HL-60 (cell line): Measurements from ENCODE around the gene USH1C.

ENCODE experiments used
- DNase-seq, 2 experiments: peaks; one replicate each; pipeline ENCODE4 v3.0.0-alpha.2; 2010 to 2020; ENCODE audit warnings: low read depth in 1 of 2, low spot score in 1 of 2
- H3K27ac ChIP-seq: fragments of 250-450 bp; sonication (Bioruptor Pico); replicated peaks from 2 replicates; pipeline ENCODE4 v1.5.1; 2020; ENCODE audit warnings: mild to moderate bottlenecking, moderate library complexity
- H3K27me3 ChIP-seq: fragments of 250-450 bp; sonication (Bioruptor Pico); 2 replicates; pipeline ENCODE4 v1.5.1; 2021; ENCODE audit warnings: mild to moderate bottlenecking, moderate library complexity; ENCODE audit not compliant: insufficient read depth, poor library complexity, severe bottlenecking
- H3K4me3 ChIP-seq: replicated peaks from 2 replicates; pipeline ENCODE4 v1.5.1; 2011; ENCODE audit warnings: mild to moderate bottlenecking, control low read depth, low read length; ENCODE audit not compliant: insufficient read depth
- GABPA ChIP-seq: IDR thresholded peaks from 2 replicates; pipeline ENCODE4 v1.6.1; 2012; ENCODE audit warnings: low read depth
- POLR2AphosphoS5 ChIP-seq: IDR thresholded peaks from 2 replicates; pipeline ENCODE4 v1.6.1; 2012; ENCODE audit warnings: low read depth
- REST ChIP-seq: IDR thresholded peaks from 2 replicates; pipeline ENCODE4 v1.6.1; 2012; ENCODE audit warnings: low read depth; ENCODE audit not compliant: insufficient replicate concordance
- SPI1 ChIP-seq: IDR thresholded peaks from 2 replicates; pipeline ENCODE4 v1.6.1; 2012; ENCODE audit warnings: low read depth, mild to moderate bottlenecking, borderline replicate concordance
- TF ChIP-seq, protein P1 (sequence below): IDR thresholded peaks from one replicate; pipeline ENCODE4 v1.5.1; 2011; ENCODE audit warnings: low read length, control low read depth, inconsistent platforms; ENCODE audit not compliant: insufficient read depth

Gene USH1C

DNA sequence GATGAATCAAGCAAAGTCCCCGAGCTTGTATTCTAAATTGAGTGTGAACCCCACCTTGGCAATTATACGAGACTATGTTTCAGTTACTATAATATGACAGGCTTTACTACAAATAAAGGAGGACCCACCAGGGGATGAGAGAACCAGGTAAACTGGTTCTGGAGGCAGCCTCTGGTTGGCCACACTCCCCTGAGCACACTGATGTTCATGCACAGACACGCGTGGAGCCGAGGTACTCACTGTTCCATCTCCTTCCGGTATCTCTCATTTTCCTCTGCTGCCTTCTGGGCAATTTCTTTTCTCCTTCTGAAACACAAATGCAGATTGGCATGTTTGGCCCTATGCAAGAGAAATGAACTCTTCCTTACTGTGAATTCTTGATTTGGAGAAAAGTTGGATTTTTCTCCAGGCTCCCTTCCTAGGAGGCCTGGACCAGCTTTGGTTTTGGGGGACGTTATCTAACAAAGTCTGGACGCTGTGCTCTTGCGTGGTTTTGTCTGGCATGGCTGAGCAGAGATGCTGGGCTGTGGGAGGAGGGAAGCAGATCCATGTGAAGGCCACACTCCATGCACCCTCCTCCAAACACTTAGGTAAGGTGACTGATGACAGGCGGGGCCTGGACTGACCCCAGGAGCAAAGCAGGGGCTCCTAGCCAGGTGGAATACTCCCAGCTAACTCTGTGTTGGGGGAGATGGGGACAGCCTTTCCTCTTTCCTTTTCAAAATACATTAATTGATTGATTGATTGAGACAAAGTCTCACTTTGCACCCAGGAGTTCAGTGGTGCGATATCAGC is 22.9 kb downstream of the USH1C start:
- Histone ChIP-seq H3K27ac (no peak overlapping the region), H3K27me3 (peaks cover 2% of the 10 kb centered on the region), H3K4me3 (no peak overlapping the region)
- no peak for TF ChIP-seq POLR2AphosphoS5
- DNase-seq = no peak

DNA sequence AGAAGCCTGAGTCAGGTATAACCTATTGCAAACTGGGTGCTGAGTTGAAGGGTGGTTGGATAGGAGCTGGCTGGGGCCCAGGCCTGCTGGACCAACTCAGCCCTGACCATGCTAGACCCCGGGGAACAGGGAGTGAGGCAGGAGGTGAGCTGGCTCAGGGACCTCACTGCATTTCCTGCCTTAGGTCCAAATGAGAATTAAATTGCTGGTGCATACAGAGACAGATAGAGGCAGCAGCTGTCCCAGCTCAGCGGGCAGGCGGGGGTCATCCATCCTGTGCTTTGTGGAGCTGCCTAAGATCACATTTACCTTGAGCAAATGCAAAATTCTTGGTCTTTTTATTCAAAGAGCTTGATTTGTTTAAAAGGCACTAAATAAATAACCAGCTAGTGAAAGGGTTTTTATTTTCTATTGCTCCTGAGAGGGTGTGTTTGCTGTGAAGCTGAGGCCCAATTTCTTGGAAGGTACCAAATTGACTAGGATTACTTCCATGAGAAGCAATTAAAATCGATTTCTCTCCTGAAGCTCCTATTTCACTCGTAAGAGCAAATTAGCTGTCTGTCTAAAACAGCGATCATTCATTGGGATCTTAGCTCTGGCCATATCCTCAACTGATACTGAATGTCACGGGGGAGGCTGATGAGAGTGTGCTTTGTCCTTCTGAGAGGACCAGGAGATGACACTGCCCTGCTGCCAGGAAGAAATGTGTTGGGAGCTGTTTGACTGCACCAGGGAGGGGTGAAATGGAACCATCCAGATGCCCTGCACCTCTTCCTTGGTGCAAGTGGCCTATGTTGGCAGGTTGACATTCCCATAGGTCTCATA is 24.9 kb downstream of the USH1C start:
- DNase-seq = no peak
- no peaks in the 10 kb centered on the region for H3K27me3 ChIP-seq
- no peak overlapping the region for H3K4me3 ChIP-seq
- TF ChIP-seq, protein P1, sequence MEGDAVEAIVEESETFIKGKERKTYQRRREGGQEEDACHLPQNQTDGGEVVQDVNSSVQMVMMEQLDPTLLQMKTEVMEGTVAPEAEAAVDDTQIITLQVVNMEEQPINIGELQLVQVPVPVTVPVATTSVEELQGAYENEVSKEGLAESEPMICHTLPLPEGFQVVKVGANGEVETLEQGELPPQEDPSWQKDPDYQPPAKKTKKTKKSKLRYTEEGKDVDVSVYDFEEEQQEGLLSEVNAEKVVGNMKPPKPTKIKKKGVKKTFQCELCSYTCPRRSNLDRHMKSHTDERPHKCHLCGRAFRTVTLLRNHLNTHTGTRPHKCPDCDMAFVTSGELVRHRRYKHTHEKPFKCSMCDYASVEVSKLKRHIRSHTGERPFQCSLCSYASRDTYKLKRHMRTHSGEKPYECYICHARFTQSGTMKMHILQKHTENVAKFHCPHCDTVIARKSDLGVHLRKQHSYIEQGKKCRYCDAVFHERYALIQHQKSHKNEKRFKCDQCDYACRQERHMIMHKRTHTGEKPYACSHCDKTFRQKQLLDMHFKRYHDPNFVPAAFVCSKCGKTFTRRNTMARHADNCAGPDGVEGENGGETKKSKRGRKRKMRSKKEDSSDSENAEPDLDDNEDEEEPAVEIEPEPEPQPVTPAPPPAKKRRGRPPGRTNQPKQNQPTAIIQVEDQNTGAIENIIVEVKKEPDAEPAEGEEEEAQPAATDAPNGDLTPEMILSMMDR = no peak
- no peak for TF ChIP-seq REST
- no peak for TF ChIP-seq GABPA
- TF ChIP-seq SPI1 = no peak
- TF ChIP-seq POLR2AphosphoS5 = no peak
- H3K27ac ChIP-seq = no peak overlapping the region

DNA sequence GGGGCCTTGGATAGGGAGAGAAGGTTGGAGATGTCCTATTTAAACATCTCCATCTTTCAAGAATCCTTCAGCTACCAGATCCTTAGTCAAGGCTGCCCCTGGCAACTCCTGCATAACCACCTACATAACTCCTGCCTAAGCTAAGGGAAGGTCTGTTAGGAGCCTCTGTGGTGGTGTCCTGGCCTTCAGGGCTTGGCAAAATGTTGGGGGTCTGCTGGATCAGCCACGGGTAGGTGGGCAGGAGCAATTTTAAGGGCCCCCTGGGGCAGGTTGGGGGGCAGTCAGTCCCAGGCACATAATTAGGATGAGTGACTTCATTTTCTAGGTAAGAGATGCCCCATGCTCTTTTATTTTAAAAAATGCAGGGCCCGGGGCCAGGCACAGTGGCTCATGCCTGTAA is 25.9 kb downstream of the USH1C start:
- H3K27me3 ChIP-seq = no peaks in the 10 kb centered on the region
- TF ChIP-seq GABPA (no peak), POLR2AphosphoS5 (no peak), REST (no peak), SPI1 (no peak)
- TF ChIP-seq, protein P1 = no peak
- no peak for DNase-seq

DNA sequence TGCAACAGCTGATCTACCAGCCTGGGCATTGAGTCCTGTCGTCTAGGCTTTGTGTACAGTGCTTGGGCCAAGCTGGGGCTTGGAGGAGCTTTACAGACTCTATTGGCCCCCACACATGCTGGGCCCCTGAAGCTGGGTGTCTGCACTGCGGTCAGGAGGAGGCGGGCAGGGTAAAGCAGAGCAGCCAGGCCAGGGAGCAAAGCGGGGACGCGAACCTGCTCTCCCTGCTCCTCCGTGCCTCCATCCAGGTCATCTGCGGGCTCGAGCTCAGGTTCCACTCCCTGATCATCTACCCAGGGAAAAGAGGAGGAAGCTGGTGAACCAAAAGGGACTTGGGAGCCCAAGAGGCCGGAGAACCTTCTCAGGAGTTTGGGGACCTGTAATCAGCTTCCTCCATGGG is 27.0 kb downstream of the USH1C start:
- no peak overlapping the region for H3K4me3 ChIP-seq
- TF ChIP-seq, protein P1 = no peak
- TF ChIP-seq REST (no peak), POLR2AphosphoS5 (no peak), GABPA (no peak), SPI1 (no peak)
- peaks cover under 1% of the 10 kb centered on the region for H3K27me3 ChIP-seq
- H3K27ac ChIP-seq = no peak overlapping the region
- DNase-seq = no peak

More for the DNA sequence above, 25.9 kb downstream of the USH1C start:
- H3K4me3 ChIP-seq = no peak overlapping the region
- H3K27ac ChIP-seq = no peak overlapping the region
